Stimulated activated CD4-positive, alpha-beta T cell treated with anti-CD3 and anti-CD28 coated beads, Interleukin-4, amount 100 ng/mL, for 48 hours (primary cell): Measurements from ENCODE around the gene CD96.

Experiments used
- DNase-seq, 2 donors: peaks; one replicate each; pipeline ENCODE4 v3.0.0-alpha.2; 2020; ENCODE audit warnings: low read depth in 2 of 2

CD96 gene

DNA sequence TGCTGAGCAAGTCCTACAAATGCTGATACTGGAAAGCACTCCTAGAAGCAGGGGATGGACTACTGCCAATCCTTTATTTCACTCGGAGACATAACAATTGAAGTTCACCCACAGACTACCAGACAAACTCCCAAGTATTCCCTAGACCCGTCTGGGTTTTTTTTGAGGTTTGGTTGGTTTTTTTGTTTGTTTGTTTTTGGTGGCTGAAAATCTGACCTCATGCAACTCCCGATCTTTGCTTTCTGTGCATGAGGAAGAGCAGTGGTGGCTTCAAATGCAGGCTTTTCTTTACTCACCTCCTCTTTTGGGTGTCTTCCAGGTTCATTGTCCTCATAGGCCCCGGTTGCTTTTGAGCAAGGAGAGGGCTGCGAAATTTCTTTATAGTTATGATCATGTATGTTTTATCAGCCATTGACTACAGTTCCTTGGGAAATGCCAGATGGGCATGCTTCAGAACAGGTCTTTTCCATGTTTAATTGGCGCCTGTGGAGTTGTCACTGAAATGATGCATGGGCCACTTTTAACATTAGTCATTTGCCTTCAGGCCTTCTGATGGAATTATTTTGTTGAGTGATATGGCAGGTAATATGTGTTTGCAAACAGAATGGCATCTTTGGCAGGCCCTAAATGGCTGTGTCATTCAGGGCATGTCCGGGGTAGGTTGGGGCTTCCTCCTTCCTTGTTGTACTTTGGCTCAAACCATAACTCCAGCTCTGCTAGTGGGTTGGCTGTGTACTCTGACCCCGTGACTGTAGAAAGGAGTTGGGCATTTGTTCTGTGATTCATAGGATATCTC lies 134.4 kb downstream of the CD96 start:
- DNase-seq, result no peak

DNA sequence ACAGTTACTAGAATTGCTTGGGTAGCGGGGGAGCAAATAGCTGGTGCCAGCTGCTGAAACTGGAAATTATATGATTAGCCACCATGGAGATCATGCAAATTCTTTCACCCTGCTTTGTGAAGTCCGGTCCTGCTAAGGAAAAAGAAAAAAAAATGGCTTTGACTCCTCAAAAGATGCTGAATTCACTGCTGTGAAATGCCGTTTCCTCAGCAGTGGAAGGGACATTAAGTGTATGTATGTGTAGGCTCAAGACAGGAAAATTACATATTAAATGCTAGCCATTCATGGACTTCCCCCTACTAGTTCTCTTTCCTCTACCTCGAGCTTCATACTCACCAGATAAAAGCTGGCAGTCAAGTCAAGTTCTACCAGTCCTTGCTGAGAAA lies 135.0 kb downstream of the CD96 start:
- DNase-seq, result no peak

DNA sequence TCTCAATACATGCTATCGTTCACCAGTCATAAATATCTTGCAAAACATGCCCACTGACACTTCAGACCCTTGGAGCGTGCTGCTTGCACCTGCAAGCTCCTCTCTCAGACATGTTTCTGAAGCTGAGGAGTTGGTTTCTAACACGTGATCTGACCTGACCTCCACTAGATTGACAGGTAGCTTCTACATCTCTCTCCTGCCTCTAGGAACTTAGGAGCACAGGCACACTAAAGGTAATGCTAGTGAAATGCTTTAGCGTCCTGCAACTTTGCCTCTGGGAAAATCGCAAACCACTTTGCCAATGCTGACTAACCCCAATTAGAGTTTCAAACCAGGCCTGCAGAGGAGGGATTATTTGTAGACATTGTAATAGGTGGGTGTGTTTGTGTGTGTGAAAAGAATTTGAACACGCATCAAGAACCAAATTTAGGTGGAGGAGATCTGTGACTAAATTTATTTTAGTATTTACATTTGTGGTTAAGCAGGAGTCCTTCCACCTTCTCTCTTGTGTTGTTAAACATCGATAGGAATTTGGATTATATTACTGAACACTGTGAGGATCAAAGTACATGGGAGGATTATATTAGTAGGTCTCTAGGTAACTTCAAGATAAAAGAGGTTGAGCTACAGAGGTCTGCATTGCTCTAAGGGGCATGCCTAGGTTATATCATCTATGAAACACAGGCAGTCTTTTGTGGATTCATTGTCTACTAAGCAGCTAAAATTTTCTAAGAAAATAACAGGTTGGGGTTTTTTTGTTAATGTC lies 139.8 kb downstream of the CD96 start:
- DNase-seq, result no peak

DNA sequence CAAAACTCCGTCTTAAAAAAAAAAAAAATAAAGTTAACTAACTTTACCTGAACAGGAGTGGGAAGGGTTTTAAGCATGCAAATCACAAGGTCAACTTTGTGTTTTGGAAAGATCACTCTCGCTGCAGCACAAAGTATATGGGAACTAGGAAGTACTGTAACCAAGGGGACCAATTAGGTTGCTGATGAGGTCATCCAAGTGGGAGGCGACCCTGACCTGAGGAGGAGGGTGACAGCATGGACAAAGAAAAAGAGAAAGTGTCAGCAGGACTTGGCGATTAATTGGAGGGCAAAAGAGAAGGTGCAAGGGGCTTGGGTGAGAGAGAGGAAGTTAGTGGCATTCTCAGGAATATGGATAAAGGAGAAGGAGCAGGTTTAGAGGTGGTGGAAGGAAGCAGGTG lies 142.6 kb downstream of the CD96 start:
- no peak for DNase-seq

DNA sequence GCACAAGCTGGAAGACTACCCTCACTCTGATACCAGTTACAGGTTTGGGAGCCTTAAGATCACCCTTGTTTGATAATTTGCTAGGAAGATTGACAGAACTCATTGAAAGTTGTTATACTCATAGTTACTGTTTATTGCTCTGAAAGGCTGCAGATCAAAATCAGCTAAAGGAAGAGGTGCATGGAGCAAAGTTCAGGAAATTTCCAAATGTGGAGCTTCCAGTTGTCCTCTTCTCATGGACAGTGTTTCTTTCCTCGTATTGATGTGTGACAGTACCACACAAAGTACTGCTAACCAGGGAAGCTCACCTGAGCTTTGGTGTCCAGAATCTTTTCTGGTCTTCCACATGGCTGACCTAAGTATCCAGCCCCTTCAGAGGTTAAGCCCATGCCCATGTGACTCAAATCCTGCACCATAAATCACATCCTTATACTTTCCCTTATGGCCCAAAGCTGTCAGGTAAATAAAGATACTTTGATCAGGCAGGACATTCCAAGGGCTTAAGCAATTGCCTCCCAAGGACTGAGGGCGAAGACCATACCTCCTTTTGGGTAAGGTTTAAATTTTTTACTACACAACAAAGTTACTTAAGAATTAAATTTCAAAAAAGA lies 146.3 kb downstream of the CD96 start:
- DNase-seq, result no peak

DNA sequence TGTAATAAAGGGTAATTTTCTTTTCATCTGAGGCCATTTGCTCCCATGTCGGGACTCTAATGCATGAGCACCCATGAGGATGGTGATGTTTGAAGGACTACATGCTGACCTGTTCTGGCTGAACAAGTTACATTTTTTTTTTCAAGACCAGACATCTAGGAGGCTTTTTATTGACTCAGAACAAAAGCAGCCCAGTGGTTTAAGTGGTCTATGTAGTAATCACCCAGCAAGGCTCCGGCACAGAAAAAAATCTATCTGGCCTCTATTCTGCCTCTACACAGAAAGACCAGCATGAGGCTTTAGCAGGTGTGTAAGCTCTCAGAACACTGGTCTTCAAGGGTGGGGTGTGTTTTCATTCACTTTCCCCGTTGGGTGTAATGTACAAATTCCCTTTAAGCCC lies 148.2 kb downstream of the CD96 start:
- no peak for DNase-seq

DNA sequence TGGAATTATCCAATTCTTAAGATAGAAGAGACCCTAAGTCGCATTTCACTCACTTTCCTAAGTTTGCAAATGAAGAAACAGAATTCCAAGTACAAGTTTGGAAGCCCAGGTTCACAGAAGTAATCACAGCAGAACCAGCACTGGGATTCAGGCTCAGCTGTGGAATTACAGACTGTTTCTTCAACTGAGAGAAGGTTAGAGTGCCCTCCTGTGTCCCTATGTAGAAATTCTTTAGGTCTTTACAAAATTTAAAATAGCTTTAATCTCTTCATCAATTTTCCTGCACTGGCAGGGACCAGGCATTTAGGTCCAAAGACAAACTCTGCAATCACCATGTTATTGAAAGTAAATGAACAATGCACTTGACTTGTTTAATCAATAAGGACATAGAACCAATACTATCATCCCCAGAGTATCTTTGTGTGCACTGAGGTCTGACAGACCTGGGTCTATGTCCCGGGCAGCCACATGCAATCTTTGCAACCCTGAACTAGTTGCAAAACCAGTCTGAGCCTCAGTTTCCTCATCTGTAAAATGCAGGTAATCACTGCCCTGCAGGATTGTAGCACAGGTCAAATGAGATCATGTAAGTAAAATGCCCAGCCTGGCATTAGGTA lies 149.4 kb downstream of the CD96 start:
- no peak for DNase-seq

DNA sequence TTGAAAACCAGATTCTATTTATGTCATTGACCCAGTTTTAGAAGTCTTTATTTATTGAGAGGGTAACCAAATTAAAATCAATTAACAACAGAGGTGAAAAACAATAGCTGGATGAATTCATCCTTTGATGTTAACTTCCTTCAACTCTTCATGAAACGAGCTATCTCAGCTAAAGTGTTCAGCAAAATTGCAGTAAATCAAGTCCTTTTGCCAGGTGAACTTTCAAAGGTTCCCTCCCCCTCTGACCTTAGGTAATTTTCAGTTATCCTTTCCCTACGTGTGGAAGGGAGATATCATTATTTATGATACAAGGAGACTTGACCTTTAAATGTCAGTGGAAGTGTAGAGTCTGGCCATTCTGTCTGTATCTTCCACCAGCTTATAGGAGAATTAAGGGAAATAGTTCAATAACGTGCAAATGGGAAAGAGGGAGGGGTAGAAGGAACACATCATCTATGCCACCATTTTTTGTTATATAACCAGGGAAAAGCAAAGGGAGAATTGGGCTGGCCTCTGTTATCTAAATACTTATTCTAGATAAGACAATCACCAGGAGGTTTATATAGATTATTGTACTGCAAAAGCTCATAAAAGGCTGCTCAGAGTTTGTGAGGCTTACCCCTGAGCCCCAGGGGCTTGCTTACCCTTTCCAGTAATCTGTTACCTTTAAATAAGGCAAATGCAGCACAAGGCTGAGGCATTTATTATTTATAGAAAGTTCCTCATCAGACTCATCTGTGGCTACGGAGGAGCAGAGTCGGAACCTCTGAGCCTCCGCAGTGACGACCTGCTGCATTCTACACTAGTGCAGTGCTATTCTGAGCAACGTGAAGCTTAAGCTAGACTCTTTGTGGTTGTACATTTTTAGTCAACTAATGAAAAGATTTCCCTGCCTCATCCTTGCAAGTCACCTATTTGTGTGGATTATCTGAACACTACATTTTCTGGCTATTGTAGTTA lies 150.9 kb downstream of the CD96 start:
- DNase-seq, result no peak

DNA sequence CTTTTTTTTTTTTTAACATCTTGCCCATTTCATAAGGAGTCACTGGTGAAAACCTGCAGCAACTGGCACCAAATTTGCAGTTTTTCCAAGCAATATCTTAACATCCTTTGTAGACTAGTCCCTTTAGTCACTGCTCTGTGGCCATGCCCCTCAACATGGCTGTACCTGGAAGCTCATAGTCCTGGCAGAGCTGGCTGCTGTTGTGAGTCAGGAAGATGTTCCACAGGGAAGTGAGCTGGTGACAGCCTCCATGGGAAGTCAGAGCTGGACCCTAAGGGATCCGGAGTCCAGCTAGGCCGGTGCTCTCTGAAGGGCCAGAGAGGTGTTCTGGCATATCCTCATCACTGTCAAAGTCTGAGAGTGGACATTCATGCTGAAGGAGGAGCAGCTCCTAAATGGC lies 152.5 kb downstream of the CD96 start:
- DNase-seq, result no peak

DNA sequence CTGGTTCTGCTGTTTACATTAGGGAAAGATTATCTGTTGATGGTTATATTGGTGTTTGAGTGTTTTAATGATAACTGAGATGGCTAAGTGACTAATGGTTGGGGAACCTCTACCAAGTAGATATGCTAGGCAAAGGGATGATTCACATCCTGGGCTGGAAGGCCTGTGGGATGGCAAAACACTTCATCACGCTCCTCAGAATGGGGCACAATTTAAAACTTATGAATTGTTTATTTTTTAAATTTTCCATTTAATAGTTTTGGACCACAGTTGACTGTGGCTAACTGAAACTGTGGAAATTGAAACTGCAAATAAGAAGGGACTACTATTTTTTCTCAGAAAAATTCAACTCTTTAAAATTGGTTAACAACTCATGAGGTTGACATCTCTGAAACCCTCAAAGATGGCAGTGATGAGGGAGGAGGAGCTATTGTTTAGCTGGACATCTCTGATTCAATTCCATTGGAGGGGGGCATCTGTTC lies 153.7 kb downstream of the CD96 start:
- DNase-seq, result no peak

DNA sequence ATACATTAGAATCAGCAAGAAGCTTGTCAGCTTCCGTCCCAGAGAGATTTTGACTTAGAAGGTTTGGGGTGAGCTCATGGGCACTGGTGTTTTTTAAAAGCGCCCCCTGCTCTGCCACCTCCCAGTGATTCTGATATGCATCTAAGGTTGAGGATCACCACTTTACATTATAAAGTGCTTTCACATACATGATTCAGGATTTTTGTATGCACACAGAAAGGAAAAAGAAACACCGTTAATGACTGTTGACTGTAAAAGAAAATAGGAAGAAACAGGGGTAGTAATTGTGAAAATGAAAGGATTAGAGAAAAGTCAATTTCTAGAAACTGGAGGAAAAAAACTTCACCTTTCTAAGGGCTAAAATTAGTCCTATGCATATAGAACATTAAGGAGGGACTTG lies 158.1 kb downstream of the CD96 start:
- DNase-seq, result no peak

DNA sequence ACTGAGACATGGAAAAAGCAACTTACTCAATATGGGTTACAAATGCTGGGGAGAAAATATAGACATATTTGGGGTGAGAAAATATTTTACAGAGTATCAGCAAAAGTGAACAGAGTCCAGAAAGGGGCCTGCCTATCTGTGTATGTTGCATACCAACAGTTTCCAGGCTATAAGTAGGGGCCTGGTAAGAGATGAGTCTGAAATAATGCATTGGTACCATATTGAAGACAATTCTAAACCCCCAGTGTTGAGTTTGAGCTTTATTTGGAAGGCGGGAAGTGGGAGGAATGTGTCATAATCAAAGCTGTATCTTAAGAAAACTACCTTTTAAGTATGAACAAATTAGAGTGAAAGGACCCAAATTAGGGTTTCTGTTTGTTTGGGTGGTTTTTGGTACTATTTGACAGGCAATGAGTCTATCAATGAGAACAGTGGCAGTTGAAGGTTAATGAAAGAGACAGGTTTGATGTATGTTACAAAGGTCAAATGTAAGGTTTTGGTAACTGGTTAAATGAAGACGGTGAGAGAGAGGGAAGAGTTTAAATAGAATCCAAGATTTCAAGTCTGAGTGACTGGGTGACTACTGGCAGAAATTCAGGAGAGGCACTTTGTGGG lies 159.4 kb downstream of the CD96 start:
- DNase-seq, result no peak
